HepG2 (cell line): ENCODE data around the gene TIMM10. TPM values are rescaled to one million over a fixed set of nuclear protein-coding genes. Genes with fewer than 3 reads are reported as not detected.

Experiments used
- BATF2 ChIP-seq: sonication (generic); formaldehyde crosslinking; IDR thresholded peaks from 2 replicates; pipeline ENCODE4 v1.8.0; 2022; ENCODE audit warnings: mild to moderate bottlenecking, missing genetic modification reagents, moderate library complexity
- CCDC6 ChIP-seq: sonication (generic); formaldehyde crosslinking; IDR thresholded peaks from 2 replicates; pipeline ENCODE4 v1.8.1; 2022; ENCODE audit warnings: mild to moderate bottlenecking, missing genetic modification reagents, moderate library complexity
- DPF2 ChIP-seq: sonication (generic); formaldehyde crosslinking; IDR thresholded peaks from 2 replicates; pipeline ENCODE4 v1.4.0; 2020; ENCODE audit warnings: mild to moderate bottlenecking, low read depth, missing genetic modification reagents, borderline replicate concordance
- HOXA3 ChIP-seq: sonication (generic); formaldehyde crosslinking; IDR thresholded peaks from 2 replicates; pipeline ENCODE4 v1.5.0; 2020; ENCODE audit warnings: missing genetic modification reagents
- ISL2 ChIP-seq: sonication (generic); formaldehyde crosslinking; IDR thresholded peaks from 2 replicates; pipeline ENCODE4 v1.5.0; 2020; ENCODE audit warnings: missing genetic modification reagents
- MED13 ChIP-seq: sonication (generic); formaldehyde crosslinking; IDR thresholded peaks from 2 replicates; pipeline ENCODE4 v1.5.0; 2020; ENCODE audit warnings: missing genetic modification reagents
- MIER3 ChIP-seq: IDR thresholded peaks from 2 replicates; pipeline ENCODE4 v1.6.1; 2016; ENCODE audit warnings: missing compliant biosample characterization, borderline replicate concordance
- NKX3-1 ChIP-seq: sonication (generic); formaldehyde crosslinking; IDR thresholded peaks from 2 replicates; pipeline ENCODE4 v1.5.0; 2020; ENCODE audit warnings: missing genetic modification reagents
- THAP9 ChIP-seq: sonication (generic); formaldehyde crosslinking; IDR thresholded peaks from 2 replicates; pipeline ENCODE4; 2020; ENCODE audit warnings: missing genetic modification reagents, mild to moderate bottlenecking, borderline replicate concordance
- ZFX ChIP-seq: sonication (generic); formaldehyde crosslinking; IDR thresholded peaks from 2 replicates; pipeline ENCODE4 v1.4.0; 2020; ENCODE audit warnings: mild to moderate bottlenecking, low read depth, missing genetic modification reagents, moderate library complexity
- ZNF558 ChIP-seq: sonication (generic); formaldehyde crosslinking; IDR thresholded peaks from 2 replicates; pipeline ENCODE4 v1.9.0; 2022; ENCODE audit warnings: mild to moderate bottlenecking, missing genetic modification reagents, borderline replicate concordance
- ZNF567 ChIP-seq: sonication (generic); formaldehyde crosslinking; IDR thresholded peaks from 2 replicates; pipeline ENCODE4 v1.8.1; 2023; ENCODE audit warnings: mild to moderate bottlenecking, missing genetic modification reagents, borderline replicate concordance
- ZNF746 ChIP-seq: sonication (generic); formaldehyde crosslinking; IDR thresholded peaks from 2 replicates; pipeline ENCODE4 v1.8.0; 2022; ENCODE audit warnings: mild to moderate bottlenecking, missing genetic modification reagents
- polyA plus RNA-seq, 8 experiments: library from polyadenylated mRNA; depleted of rRNA in 3 of 8; stranded (reverse) in 7 of 8; unstranded in 1 of 8; fragments of >200 nt; fragmentation: Illumina TruSeq in 4 of 8; extraction: Trizol in 4 of 8; gene quantifications; 2 replicates each; pipeline versions ENCODE4 v1.2.1 to v1.2.3, GENCODE V29; 2011 to 2016; ENCODE audit warnings: low read depth in 4 of 8, missing spikeins in 1 of 8, mixed read lengths in 1 of 8; ENCODE audit not compliant: insufficient read depth in 1 of 8
- total RNA-seq, 5 experiments: library from RNA; depleted of rRNA; stranded (reverse); fragments of >200 nt; fragmentation: Illumina TruSeq; extraction: Trizol; gene quantifications; 2 replicates each; pipeline ENCODE4 v1.2.3, GENCODE V29; 2016; ENCODE audit warnings: low read depth in 1 of 5
- TF ChIP-seq, protein P1 (sequence below): sonication (generic); formaldehyde crosslinking; IDR thresholded peaks from 2 replicates; pipeline ENCODE4 v1.4.0; 2020; ENCODE audit warnings: low read depth, mild to moderate bottlenecking, missing genetic modification reagents
- TF ChIP-seq, protein P2 (sequence below): sonication (generic); formaldehyde crosslinking; IDR thresholded peaks from 2 replicates; pipeline ENCODE4 v1.5.1; 2020; ENCODE audit warnings: missing genetic modification reagents, mild to moderate bottlenecking, borderline replicate concordance
- TF ChIP-seq, protein P3 (sequence below): sonication (generic); formaldehyde crosslinking; IDR thresholded peaks from 2 replicates; pipeline ENCODE4 v1.4.0; 2020; ENCODE audit warnings: missing genetic modification reagents

The TIMM10 gene
- total and polyA plus RNA-seq, 2 of the 13 experiments (the other 11 are each of a cell fraction or from before 2014, with no cell fraction given): 67.8 to 82.2 TPM

DNA sequence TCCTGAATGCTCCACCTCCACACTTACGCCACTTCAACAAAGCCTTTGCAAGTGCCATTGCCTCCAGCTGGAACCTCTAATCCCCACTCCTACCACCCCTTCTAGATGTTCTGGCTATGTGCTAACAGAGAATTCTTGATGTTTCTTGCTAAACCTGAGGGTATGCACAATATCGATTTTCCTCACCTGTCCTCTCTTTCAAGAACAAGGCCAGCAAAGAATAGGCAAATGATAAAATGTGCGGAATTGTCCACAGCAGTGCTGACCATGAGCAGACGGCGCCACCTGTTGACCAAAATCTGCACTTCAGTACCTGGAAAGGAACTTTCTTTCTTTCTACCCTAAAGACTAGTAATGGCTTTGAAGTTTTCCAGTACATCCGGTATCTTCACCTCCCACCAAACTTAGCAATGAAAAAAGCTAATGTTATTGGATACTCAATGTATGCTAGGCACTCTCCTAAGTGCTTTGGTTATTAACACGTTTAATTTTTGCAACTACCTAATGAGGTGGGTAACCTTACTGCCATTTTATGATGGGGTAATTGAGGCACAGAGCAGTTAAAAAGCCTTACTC, 3.4 kb downstream of the TIMM10 start (continued):
- TF ChIP-seq ZFX (CRISPR knock-in tag) (peak; percentile 44; the same call in 1 of the 2 replicates), ZNF567 (no peak), ZNF746 (CRISPR knock-in tag) (no peak), NKX3-1 (CRISPR knock-in tag) (no peak), THAP9 (no peak), ISL2 (CRISPR knock-in tag) (no peak), HOXA3 (CRISPR knock-in tag) (peak; percentile 29; the same call in 1 of the 2 replicates), CCDC6 (CRISPR knock-in tag) (0 out of 2 replicates have a peak, but pooled peaks have one; percentile 33), MED13 (CRISPR knock-in tag) (no peak), DPF2 (CRISPR knock-in tag) (no peak), ZNF558 (CRISPR knock-in tag) (no peak), BATF2 (CRISPR knock-in tag) (no peak), MIER3 (0 out of 2 replicates have a peak, but pooled peaks have one; percentile 27)
- TF ChIP-seq, protein P1, sequence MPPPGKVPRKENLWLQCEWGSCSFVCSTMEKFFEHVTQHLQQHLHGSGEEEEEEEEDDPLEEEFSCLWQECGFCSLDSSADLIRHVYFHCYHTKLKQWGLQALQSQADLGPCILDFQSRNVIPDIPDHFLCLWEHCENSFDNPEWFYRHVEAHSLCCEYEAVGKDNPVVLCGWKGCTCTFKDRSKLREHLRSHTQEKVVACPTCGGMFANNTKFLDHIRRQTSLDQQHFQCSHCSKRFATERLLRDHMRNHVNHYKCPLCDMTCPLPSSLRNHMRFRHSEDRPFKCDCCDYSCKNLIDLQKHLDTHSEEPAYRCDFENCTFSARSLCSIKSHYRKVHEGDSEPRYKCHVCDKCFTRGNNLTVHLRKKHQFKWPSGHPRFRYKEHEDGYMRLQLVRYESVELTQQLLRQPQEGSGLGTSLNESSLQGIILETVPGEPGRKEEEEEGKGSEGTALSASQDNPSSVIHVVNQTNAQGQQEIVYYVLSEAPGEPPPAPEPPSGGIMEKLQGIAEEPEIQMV (CRISPR knock-in tag): no peak
- TF ChIP-seq, protein P2, sequence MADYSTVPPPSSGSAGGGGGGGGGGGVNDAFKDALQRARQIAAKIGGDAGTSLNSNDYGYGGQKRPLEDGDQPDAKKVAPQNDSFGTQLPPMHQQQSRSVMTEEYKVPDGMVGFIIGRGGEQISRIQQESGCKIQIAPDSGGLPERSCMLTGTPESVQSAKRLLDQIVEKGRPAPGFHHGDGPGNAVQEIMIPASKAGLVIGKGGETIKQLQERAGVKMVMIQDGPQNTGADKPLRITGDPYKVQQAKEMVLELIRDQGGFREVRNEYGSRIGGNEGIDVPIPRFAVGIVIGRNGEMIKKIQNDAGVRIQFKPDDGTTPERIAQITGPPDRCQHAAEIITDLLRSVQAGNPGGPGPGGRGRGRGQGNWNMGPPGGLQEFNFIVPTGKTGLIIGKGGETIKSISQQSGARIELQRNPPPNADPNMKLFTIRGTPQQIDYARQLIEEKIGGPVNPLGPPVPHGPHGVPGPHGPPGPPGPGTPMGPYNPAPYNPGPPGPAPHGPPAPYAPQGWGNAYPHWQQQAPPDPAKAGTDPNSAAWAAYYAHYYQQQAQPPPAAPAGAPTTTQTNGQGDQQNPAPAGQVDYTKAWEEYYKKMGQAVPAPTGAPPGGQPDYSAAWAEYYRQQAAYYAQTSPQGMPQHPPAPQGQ (CRISPR knock-in tag): 0 out of 2 replicates have a peak, but pooled peaks have one; percentile 18
- TF ChIP-seq, protein P3, sequence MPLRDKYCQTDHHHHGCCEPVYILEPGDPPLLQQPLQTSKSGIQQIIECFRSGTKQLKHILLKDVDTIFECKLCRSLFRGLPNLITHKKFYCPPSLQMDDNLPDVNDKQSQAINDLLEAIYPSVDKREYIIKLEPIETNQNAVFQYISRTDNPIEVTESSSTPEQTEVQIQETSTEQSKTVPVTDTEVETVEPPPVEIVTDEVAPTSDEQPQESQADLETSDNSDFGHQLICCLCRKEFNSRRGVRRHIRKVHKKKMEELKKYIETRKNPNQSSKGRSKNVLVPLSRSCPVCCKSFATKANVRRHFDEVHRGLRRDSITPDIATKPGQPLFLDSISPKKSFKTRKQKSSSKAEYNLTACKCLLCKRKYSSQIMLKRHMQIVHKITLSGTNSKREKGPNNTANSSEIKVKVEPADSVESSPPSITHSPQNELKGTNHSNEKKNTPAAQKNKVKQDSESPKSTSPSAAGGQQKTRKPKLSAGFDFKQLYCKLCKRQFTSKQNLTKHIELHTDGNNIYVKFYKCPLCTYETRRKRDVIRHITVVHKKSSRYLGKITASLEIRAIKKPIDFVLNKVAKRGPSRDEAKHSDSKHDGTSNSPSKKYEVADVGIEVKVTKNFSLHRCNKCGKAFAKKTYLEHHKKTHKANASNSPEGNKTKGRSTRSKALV (CRISPR knock-in tag): no peak
